GM23248 (cell line): ENCODE results near the gene SRRT. TPM values are rescaled to one million over a fixed set of nuclear protein-coding genes. Genes with fewer than 3 reads are reported as not detected.
A peak's percentile ranks its signal among the peaks of the same experiment; 100 is the strongest.

Experiments
- DNase-seq: peaks from one replicate; pipeline ENCODE4 v3.0.0-alpha.2; 2015
- H2AFZ ChIP-seq: fragments of 200-600 bp; sonication (generic); 2 replicates; pipeline ENCODE4 v1.6.1; 2016; ENCODE audit warnings: antibody characterized with exemption
- H3F3A ChIP-seq: fragments of 200-600 bp; sonication (generic); 2 replicates; pipeline ENCODE4 v1.6.1; 2016; ENCODE audit warnings: mild to moderate bottlenecking, antibody characterized with exemption, mixed run types; ENCODE audit not compliant: insufficient read depth
- H3K27ac ChIP-seq: fragments of 200-600 bp; sonication (generic); 2 replicates; pipeline ENCODE4 v1.5.1; 2016; ENCODE audit warnings: mild to moderate bottlenecking
- H3K27me3 ChIP-seq: fragments of 200-600 bp; sonication (generic); replicated peaks from 2 replicates; pipeline ENCODE4 v1.6.1; 2016; ENCODE audit warnings: mild to moderate bottlenecking; ENCODE audit not compliant: insufficient read depth
- H3K36me3 ChIP-seq: fragments of 200-600 bp; sonication (generic); 2 replicates; pipeline ENCODE4 v1.6.1; 2016; ENCODE audit warnings: low read depth, mild to moderate bottlenecking
- H3K4me1 ChIP-seq: fragments of 200-600 bp; sonication (generic); 2 replicates; pipeline ENCODE4 v1.6.1; 2016; ENCODE audit warnings: mild to moderate bottlenecking; ENCODE audit not compliant: insufficient read depth
- H3K4me2 ChIP-seq: fragments of 200-600 bp; sonication (generic); one replicate; pipeline ENCODE4 v1.6.1; 2016; ENCODE audit warnings: mild to moderate bottlenecking; ENCODE audit not compliant: unreplicated experiment
- H3K4me3 ChIP-seq: fragments of 200-600 bp; sonication (generic); 2 replicates; pipeline ENCODE4 v1.5.1; 2016; ENCODE audit warnings: mild to moderate bottlenecking
- H3K79me2 ChIP-seq: fragments of 200-600 bp; sonication (generic); 2 replicates; pipeline ENCODE4 v1.6.1; 2016; ENCODE audit warnings: mild to moderate bottlenecking; ENCODE audit not compliant: insufficient read depth
- H3K9ac ChIP-seq: fragments of 200-600 bp; sonication (generic); 2 replicates; pipeline ENCODE4 v1.6.1; 2016; ENCODE audit warnings: mild to moderate bottlenecking
- H3K9me2 ChIP-seq: fragments of 200-600 bp; sonication (generic); 2 replicates; pipeline ENCODE4 v1.6.1; 2016; ENCODE audit warnings: mixed run types, mild to moderate bottlenecking, moderate library complexity; ENCODE audit not compliant: insufficient read depth
- H3K9me3 ChIP-seq: fragments of 200-600 bp; sonication (generic); one replicate; pipeline ENCODE4 v1.6.1; 2017; ENCODE audit warnings: low read depth
- H4K20me1 ChIP-seq: fragments of 200-600 bp; sonication (generic); 2 replicates; pipeline ENCODE4 v1.6.0; 2016; ENCODE audit not compliant: insufficient read depth
- EZH2 ChIP-seq: fragments of 200-600 bp; sonication (generic); IDR thresholded peaks from 2 replicates; pipeline ENCODE4 v1.6.1; 2018; ENCODE audit warnings: antibody characterized with exemption, mild to moderate bottlenecking; ENCODE audit not compliant: insufficient read depth, poor library complexity, severe bottlenecking
- EZH2phosphoT487 ChIP-seq: fragments of 200-600 bp; sonication (generic); IDR thresholded peaks from 2 replicates; pipeline ENCODE4 v1.6.1; 2018; ENCODE audit warnings: antibody characterized with exemption, moderate library complexity, mild to moderate bottlenecking, low read depth; ENCODE audit not compliant: insufficient read depth
- WGBS, 2 experiments: methylation state at CpG; one replicate each; pipeline ENCODE4 v1.1.6; 2015 to 2017; ENCODE audit warnings: low lambda C conversion rate in 2 of 2, low coverage in 1 of 2; ENCODE audit errors: missing lambda C conversion rate in 2 of 2; 5-methylcytosine and 5-hydroxymethylcytosine counted together
- in situ Hi-C: fragments of 300-500 bp; cut with MboI; formaldehyde crosslinking; loops from 2 replicates; pipeline ENCODE4 v1.15.0; 2020
- polyA plus RNA-seq: library from polyadenylated mRNA; unstranded; fragments of >200 nt; fragmentation: Nextera tagmentation; extraction: Ambion mirVana; gene quantifications from 2 replicates; pipeline ENCODE4 v1.2.1, GENCODE V29; 2016
- total RNA-seq: library from RNA; depleted of rRNA; stranded (reverse); fragments of >200 nt; shearing (Covaris generic); gene quantifications from 2 replicates; pipeline ENCODE4 v1.2.3, GENCODE V29; 2014

Gene SRRT
- total and polyA plus RNA-seq, 2 experiments from 2014 or later: 57.1 to 74.9 TPM

DNA sequence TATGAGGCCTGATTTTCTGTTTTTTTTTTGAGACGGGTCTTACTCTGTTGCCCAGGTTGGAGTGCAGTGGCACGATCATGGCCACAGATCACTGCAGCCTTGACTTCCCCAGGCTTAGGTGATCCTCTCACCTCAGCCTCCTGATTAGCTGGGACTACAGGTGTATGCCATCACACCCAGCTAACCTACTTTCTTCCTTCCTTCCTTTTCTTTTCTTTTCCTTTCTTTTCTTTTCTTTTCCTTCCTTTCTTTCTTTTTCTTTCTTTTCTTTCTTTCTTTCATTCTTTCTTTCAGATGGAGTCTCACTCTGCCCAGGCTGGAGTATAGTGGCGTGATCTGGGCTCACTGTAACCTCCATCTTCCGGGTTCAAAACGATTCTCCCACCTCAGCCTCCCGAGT lies 3.8 kb downstream of the SRRT start:
- H2AFZ ChIP-seq: no peak overlapping the region
- H3K27me3 ChIP-seq: no peaks in the 10 kb centered on the region
- no peak overlapping the region for H3K9ac ChIP-seq
- peaks cover 35% of the 10 kb centered on the region; the same call in 1 of the 2 replicates for H3K36me3 ChIP-seq
- peaks cover 17% of the 10 kb centered on the region for H3F3A ChIP-seq
- H3K27ac ChIP-seq: no peak overlapping the region
- H3K4me3 ChIP-seq: no peak overlapping the region
- H4K20me1 ChIP-seq: 0 out of 2 replicates have a peak, but pooled peaks cover 5% of the 10 kb centered on the region
- no peak overlapping the region for H3K4me2 ChIP-seq
- no peaks in the 10 kb centered on the region for H3K9me3 ChIP-seq
- peaks cover 92% of the 10 kb centered on the region for H3K79me2 ChIP-seq
- in situ Hi-C loops: no loop called here
- H3K9me2 ChIP-seq: no peaks in the 10 kb centered on the region
- no peak for DNase-seq
- 85 to 88% methylated on average over 6 of the region's 6 CpGs for WGBS, 2 experiments
- TF ChIP-seq EZH2phosphoT487 (no peak), EZH2 (no peak)
- peaks cover 25% of the 10 kb centered on the region for H3K4me1 ChIP-seq

DNA sequence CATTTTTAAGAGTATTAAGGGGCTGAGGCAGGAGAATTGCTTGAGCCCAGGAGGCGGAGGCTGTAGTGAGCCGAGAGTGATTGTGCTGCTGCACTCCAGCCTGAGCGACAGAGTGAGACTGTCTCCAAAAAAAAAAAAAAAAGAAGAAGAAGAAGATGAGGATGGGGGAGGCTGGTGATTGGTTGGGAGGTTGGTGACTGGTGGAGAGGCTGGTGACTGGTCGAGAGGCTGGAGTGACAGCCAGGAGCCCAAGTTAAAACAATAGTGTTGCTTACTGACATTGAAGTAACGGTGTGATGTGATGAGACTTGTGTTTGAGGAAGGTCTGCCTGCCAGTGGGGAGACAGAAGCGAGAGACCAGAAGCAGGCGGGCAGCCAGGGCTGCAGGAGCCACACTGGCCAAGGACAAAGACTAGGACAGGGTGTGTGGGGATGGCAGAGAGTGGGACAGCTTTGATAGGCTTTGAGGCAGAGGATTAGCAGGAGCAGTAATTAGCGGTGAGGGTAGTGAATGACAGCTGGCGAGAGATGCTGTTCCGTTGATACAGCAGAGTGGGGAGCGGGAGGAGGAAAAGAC lies 4.9 kb downstream of the SRRT start:
- H3K36me3 ChIP-seq: peaks cover 45% of the 10 kb centered on the region; the same call in 1 of the 2 replicates
- H3K27me3 ChIP-seq: no peaks in the 10 kb centered on the region
- no peak overlapping the region for H3K27ac ChIP-seq
- in situ Hi-C loops: no loop called here
- no peak overlapping the region for H3K4me3 ChIP-seq
- H3K79me2 ChIP-seq: peaks cover 90% of the 10 kb centered on the region
- H2AFZ ChIP-seq: no peak overlapping the region
- peaks cover 18% of the 10 kb centered on the region for H3K4me1 ChIP-seq
- WGBS, 2 experiments: 71 to 74% methylated on average over 11 of the region's 11 CpGs
- H3F3A ChIP-seq: peaks cover 14% of the 10 kb centered on the region; the same call in 1 of the 2 replicates
- TF ChIP-seq EZH2phosphoT487: no peak
- no peak for TF ChIP-seq EZH2
- H3K9me2 ChIP-seq: no peaks in the 10 kb centered on the region
- no peak for DNase-seq
- H3K4me2 ChIP-seq: no peak overlapping the region
- H3K9me3 ChIP-seq: no peaks in the 10 kb centered on the region
- H4K20me1 ChIP-seq: 0 out of 2 replicates have a peak, but pooled peaks cover 5% of the 10 kb centered on the region
- peak overlapping the region; percentile 5; the same call in 1 of the 2 replicates for H3K9ac ChIP-seq

DNA sequence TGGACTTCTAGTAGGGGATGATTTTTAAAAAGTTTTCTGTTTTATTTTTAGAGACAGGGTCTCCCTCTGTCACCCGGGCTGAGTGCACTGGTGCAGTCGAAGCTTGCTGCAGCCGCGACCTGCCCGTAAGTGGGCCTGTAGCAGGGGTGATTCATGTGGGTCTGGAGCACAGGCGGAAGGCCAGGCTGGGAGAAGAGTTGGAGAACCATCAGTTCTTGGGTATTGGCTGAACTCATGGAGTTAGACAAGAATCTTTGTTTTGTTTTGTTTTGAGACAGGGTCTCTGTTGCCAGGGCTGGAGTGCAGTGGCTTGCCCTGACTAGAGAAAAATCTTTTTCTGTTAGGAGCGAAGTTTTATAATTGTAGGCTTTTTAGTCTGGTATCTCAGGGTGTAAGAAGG lies 5.7 kb downstream of the SRRT start:
- Histone ChIP-seq H3K27me3 (no peaks in the 10 kb centered on the region), H3K9me3 (no peaks in the 10 kb centered on the region), H3K4me2 (no peak overlapping the region), H3K27ac (no peak overlapping the region), H3F3A (peaks cover 17% of the 10 kb centered on the region; the same call in 1 of the 2 replicates), H3K4me3 (no peak overlapping the region), H3K9me2 (no peaks in the 10 kb centered on the region), H2AFZ (no peak overlapping the region), H3K79me2 (peaks cover 83% of the 10 kb centered on the region), H4K20me1 (0 out of 2 replicates have a peak, but pooled peaks cover 5% of the 10 kb centered on the region), H3K4me1 (peaks cover 18% of the 10 kb centered on the region), H3K9ac (no peak overlapping the region), H3K36me3 (peaks cover 47% of the 10 kb centered on the region; the same call in 1 of the 2 replicates)
- DNase-seq: no peak
- TF ChIP-seq EZH2: no peak
- TF ChIP-seq EZH2phosphoT487: no peak
- 45 to 57% methylated on average over 7 of the region's 7 CpGs for WGBS, 2 experiments
- in situ Hi-C loops: no loop called here

DNA sequence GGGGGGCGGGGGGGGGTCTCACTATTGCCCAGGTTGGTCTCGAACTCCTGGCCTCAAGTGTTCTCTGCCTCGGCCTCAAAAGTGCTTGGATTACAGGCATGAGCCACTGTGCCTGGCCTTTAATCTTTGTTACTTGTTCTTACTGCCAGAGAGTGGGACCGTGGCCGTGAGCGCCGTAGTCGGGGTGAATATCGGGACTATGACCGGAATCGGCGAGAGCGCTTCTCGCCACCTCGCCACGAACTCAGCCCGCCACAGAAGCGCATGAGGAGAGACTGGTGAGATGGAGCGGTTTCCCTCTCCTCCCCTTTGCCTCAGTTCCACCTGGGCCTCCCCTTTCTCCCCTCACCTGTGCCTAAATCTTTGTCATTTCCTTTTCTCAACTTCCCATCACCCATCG lies 6.2 kb downstream of the SRRT start:
- Histone ChIP-seq H3K9me2 (no peaks in the 10 kb centered on the region), H3K27ac (no peak overlapping the region), H3K4me2 (no peak overlapping the region), H4K20me1 (0 out of 2 replicates have a peak, but pooled peaks cover 5% of the 10 kb centered on the region), H3K79me2 (peaks cover 78% of the 10 kb centered on the region), H3K4me3 (no peak overlapping the region), H3K9me3 (no peaks in the 10 kb centered on the region), H3K36me3 (peaks cover 51% of the 10 kb centered on the region; the same call in 1 of the 2 replicates), H3F3A (peaks cover 17% of the 10 kb centered on the region; the same call in 1 of the 2 replicates), H3K4me1 (peaks cover 13% of the 10 kb centered on the region), H2AFZ (no peak overlapping the region), H3K9ac (no peak overlapping the region), H3K27me3 (no peaks in the 10 kb centered on the region)
- in situ Hi-C loops: no loop called here
- no peak for DNase-seq
- WGBS, 2 experiments: 92 to 94% methylated on average over 18 to 20 of the region's 20 CpGs
- no peak for TF ChIP-seq EZH2
- no peak for TF ChIP-seq EZH2phosphoT487
